Ascending aorta (tissue), 2 donors: ENCODE measurements around the gene PLA2G2C. TPM values are rescaled to one million over a fixed set of nuclear protein-coding genes. Genes with fewer than 3 reads are reported as not detected.
A peak's percentile ranks its signal among the peaks of the same experiment; 100 is the strongest.
"Not testable (repeated sequence)": the region's sequence is repeated elsewhere in the genome, so short reads cannot be mapped to it uniquely, and the experiment has no call there.

Source experiments
- DNase-seq, 2 donors: peaks; one replicate each; pipeline ENCODE4 v3.0.0-alpha.2; 2019; ENCODE audit warnings: low spot score in 2 of 2
- H3K27ac ChIP-seq, 2 donors: fragments of 200-600 bp; sonication (generic); one replicate each; pipeline ENCODE4 v1.5.1; 2016 to 2017; ENCODE audit warnings: mild to moderate bottlenecking in 1 of 2
- H3K27me3 ChIP-seq: fragments of 200-600 bp; sonication (generic); one replicate; pipeline ENCODE4 v1.5.1; 2017
- H3K36me3 ChIP-seq, 2 donors: fragments of 200-600 bp; sonication (generic); one replicate each; pipeline ENCODE4 v1.5.1; 2016
- H3K4me1 ChIP-seq, 2 donors: fragments of 200-600 bp; sonication (generic); one replicate each; pipeline ENCODE4 v1.5.1; 2016 to 2017; ENCODE audit warnings: mild to moderate bottlenecking in 1 of 2
- H3K4me3 ChIP-seq, 2 donors: fragments of 200-600 bp; sonication (generic); one replicate each; pipeline ENCODE4 v1.5.1; 2016 to 2017; ENCODE audit warnings: mild to moderate bottlenecking in 1 of 2
- H3K9me3 ChIP-seq, 2 donors: fragments of 200-600 bp; sonication (generic); one replicate each; pipeline ENCODE4 v1.5.1; 2016
- intact Hi-C: fragments of 100-400 bp; cut with DNase I; formaldehyde crosslinking; loops from one replicate; pipeline ENCODE4 v1.15.1; 2023
- total RNA-seq: library from RNA; depleted of rRNA; stranded (reverse); fragments of >200 nt; gene quantifications from one replicate; pipeline ENCODE4 v1.1.0, GENCODE V29; 2016
- TF ChIP-seq, protein P1 (sequence below), 3 experiments: fragments of 200-600 bp in 2 of 3; fragments of 450-650 bp in 1 of 3; sonication (generic) in 2 of 3; IDR thresholded peaks; one replicate each; pipeline ENCODE4 v1.5.1; 2016 to 2019; ENCODE audit warnings: antibody characterized with exemption in 3 of 3, mild to moderate bottlenecking in 1 of 3, moderate library complexity in 1 of 3

Gene PLA2G2C
- total RNA-seq, 1 donor from 2014 or later: not detected

DNA sequence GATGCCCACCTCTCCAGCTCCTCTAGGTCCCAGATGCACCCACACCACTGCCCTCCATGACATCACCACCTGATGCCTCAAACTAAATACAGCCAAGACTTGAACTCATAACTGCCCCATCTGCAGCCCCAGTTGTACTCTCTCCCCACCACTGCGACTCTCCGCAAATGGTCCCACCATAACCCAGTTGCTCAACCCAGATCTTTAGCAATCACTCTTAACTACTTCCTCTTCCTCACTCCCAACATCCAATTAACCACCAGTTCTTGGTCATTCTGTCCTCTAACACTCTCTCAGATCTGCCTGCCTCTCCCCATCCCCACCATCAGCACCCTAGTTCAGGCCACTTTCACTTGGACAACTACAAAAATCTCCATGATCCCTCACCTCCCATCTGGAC, 36.8 kb upstream of the PLA2G2C start:
- H3K4me1 ChIP-seq: no peaks in the 10 kb centered on the region
- no peaks in the 10 kb centered on the region for H3K36me3 ChIP-seq
- no peak for DNase-seq
- no peaks in the 10 kb centered on the region for H3K27me3 ChIP-seq
- no peak overlapping the region for H3K4me3 ChIP-seq
- TF ChIP-seq, protein P1, sequence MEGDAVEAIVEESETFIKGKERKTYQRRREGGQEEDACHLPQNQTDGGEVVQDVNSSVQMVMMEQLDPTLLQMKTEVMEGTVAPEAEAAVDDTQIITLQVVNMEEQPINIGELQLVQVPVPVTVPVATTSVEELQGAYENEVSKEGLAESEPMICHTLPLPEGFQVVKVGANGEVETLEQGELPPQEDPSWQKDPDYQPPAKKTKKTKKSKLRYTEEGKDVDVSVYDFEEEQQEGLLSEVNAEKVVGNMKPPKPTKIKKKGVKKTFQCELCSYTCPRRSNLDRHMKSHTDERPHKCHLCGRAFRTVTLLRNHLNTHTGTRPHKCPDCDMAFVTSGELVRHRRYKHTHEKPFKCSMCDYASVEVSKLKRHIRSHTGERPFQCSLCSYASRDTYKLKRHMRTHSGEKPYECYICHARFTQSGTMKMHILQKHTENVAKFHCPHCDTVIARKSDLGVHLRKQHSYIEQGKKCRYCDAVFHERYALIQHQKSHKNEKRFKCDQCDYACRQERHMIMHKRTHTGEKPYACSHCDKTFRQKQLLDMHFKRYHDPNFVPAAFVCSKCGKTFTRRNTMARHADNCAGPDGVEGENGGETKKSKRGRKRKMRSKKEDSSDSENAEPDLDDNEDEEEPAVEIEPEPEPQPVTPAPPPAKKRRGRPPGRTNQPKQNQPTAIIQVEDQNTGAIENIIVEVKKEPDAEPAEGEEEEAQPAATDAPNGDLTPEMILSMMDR (IDR thresholded peaks at IDR 0.05): no peak
- H3K27ac ChIP-seq: no peak overlapping the region
- H3K9me3 ChIP-seq: no peaks in the 10 kb centered on the region
- intact Hi-C loops: no loop called here

DNA sequence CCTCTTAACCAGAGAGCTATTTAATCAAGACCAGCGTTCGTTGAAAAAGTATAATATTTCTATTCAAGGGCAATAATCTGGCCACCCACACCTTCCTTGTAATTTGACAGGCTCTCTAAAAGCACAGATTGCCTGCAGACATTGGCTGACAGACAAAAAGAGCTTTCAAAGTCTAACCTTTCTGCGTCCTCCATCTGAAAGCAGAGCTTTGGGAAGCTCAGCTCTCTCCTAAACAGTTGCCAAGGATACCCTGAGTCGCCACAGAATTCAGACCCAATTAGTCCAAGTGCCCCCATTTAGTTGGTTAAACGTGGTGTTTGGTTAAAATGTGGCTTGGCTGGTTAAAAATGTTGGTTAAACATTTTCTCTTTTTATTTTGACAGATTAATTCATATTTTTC, 33.7 kb upstream of the PLA2G2C start:
- intact Hi-C loops: no loop called here
- Histone ChIP-seq H3K36me3 (no peaks in the 10 kb centered on the region), H3K27me3 (no peaks in the 10 kb centered on the region), H3K4me1 (no peaks in the 10 kb centered on the region), H3K27ac (no peak overlapping the region), H3K4me3 (no peak overlapping the region), H3K9me3 (no peaks in the 10 kb centered on the region)
- TF ChIP-seq, protein P1 (IDR thresholded peaks at IDR 0.05): no peak
- no peak for DNase-seq

DNA sequence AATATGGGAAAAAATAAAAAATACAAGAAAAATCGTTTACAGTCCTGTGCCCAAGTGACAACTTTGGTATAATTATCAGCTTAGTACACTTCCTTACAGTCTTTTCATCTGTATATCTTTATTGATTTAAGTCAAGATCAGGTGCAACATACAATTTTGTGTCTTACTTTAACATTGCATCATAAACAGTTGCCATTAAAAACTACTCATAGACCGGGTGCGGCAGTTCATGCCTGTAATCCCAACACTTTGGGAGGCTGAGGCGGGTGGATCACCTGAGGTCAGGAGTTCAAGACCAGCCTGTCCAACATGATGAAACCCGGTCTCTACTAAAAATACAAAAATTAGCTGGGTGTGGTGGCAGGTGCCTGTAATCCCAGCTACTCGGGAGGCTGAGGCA, 32.7 kb upstream of the PLA2G2C start:
- H3K27ac ChIP-seq, intact Hi-C loops, H3K27me3 ChIP-seq, H3K9me3 ChIP-seq, H3K36me3 ChIP-seq, DNase-seq, H3K4me1 ChIP-seq, H3K4me3 ChIP-seq: not testable (repeated sequence)

DNA sequence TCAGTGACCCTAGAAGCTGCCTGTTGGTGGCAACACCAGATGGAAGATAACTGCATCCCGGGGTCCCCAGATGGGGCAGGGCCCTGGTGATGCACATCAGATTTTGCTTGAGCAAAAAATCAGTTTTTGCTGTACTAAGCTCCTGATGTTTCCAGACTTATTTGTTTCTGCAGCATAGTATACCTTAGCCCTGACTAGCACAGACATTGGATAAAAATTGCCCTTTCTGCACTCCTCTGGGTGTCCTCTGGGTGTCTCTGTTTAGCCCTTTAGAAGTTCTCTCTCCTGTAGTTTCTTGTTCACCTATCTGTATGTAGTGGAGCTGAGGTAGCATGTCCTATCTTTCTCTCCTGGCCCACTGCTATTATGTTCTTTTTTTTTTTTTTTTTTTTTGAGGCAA, 30.3 kb upstream of the PLA2G2C start:
- no peak overlapping the region for H3K4me3 ChIP-seq
- H3K4me1 ChIP-seq: peaks cover 0 to 3% of the 10 kb centered on the region in 2 donors
- DNase-seq: no peak
- no peaks in the 10 kb centered on the region for H3K27me3 ChIP-seq
- TF ChIP-seq, protein P1 (IDR thresholded peaks at IDR 0.05): no peak
- H3K36me3 ChIP-seq: no peaks in the 10 kb centered on the region
- H3K9me3 ChIP-seq: no peaks in the 10 kb centered on the region
- no peak overlapping the region for H3K27ac ChIP-seq
- intact Hi-C loops: no loop called here

DNA sequence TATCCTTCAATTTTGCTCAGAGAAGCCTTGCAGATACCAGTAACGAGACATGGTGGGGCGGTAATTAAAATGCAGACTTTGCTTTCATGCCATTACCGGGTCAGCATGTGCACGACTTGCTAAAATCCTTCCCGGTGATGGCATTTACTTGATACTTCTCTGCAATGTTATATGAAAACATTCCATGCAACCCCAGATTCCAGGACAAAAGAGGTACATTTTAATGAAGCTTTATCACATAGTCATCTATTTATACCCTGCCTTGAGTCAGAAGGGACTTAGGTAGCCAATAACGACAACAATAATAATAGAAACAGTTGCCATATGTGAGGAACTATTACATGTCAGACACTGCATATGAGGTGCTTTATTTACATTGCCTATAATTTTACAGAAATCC, 29.4 kb upstream of the PLA2G2C start:
- no peaks in the 10 kb centered on the region for H3K27me3 ChIP-seq
- H3K36me3 ChIP-seq: no peaks in the 10 kb centered on the region
- intact Hi-C loops: no loop called here

DNA sequence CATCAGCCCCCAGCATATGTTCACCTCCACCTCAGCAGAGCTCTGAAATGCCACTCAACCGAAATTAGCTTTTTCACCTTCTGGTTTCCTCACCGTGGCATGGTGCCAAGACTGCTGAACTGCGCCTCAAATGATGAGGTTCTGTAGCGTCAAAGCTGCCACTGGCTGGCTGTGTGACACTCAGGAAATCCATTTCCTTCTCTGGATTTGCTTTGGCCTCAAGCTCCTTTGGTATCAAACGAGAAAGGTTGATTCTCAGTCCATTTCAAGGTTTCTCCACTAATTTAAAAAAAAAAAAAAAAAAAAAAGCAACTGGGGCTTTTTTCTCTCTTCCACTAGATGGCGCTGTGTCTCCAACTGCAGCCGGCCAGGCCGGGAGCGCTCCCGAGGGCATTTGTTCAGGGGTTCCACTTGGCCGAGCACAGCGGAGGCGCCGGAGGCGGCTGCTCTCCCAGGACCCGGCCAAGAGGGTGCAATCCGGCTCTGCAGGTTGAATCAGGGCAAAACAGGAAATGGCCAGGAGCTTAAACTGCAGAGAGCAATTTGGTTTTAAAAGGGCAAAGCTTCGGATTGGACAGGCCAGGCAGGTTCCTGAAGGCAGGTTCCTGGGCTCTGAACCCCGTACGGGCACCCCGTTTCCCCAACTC, 26.5 kb upstream of the PLA2G2C start:
- no peaks in the 10 kb centered on the region for H3K36me3 ChIP-seq
- TF ChIP-seq, protein P1 (IDR thresholded peaks at IDR 0.05): peak; percentile 20 to 76 (median 62)
- no peaks in the 10 kb centered on the region for H3K9me3 ChIP-seq
- intact Hi-C loops: loop anchor here (2.0 kb wide), 1 partner anchor 280 kb away; no protein-coding TSS in a partner anchor
- DNase-seq: peak in 1 of 2 donors; percentile 66
- peaks cover 0 to 3% of the 10 kb centered on the region in 2 donors for H3K4me1 ChIP-seq
- no peaks in the 10 kb centered on the region for H3K27me3 ChIP-seq
- no peak overlapping the region for H3K27ac ChIP-seq
- H3K4me3 ChIP-seq: peak overlapping the region in 1 of 2 donors; percentile 16

More for the DNA sequence above, 29.4 kb upstream of the PLA2G2C start:
- DNase-seq: no peak
- TF ChIP-seq, protein P1 (IDR thresholded peaks at IDR 0.05): no peak
- Histone ChIP-seq H3K4me3 (no peak overlapping the region), H3K9me3 (no peaks in the 10 kb centered on the region), H3K27ac (no peak overlapping the region), H3K4me1 (peaks cover 0 to 3% of the 10 kb centered on the region in 2 donors)
